ENCODE measurements around the gene RPF1. TPM values are rescaled to one million over a fixed set of nuclear protein-coding genes. Genes with fewer than 3 reads are reported as not detected.
A peak's percentile ranks its signal among the peaks of the same experiment; 100 is the strongest.

Gene RPF1
- total and polyA plus RNA-seq, 10 of the 15 experiments (the other 5 are each of a cell fraction or from before 2014, with no cell fraction given), result 37.0 to 97.5 (median 56.2) TPM

DNA sequence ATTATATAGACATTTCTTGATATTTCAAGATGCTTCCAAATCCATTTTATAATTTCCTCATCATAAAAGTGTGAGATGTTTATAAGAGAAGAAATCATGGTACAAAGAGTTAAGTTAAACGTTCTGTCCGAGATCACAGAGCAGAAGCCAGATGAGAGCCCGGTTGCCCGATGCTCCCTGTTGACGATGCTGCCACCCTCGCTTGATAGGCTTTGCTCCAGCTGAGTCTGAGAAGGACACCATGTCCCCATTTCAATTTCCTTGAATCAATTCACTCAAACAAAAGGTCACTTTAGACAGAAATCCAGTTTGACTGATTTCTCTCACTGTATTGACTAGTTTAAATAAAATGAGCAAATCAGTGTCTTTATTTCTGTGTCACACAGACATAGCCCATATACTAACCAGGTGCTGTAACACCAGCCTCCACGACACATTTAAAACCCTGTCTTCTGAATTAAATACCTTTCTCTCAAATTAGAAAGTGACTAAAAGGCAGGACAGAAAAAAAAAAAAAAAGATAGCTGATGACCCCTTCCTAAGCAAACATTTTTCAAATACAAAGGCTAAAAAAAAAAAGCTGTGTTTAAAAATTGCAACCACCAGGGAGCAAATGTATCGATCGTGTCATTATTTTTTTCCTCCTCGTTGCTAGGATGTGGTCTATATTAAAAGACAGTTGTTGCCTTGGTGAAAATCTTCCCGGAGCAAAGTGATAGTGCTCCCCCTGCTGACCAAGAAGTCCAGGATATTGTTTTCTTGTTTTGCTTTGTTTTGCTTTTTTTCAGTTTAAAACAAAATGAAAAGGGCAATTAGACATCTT is 45.6 kb upstream of the RPF1 start (continued):
- TF ChIP-seq RB1 (IDR thresholded peaks at IDR 0.05; ENCODE audit: borderline replicate concordance) (no peak), RAD51 (IDR thresholded peaks at IDR 0.05) (no peak)

DNA sequence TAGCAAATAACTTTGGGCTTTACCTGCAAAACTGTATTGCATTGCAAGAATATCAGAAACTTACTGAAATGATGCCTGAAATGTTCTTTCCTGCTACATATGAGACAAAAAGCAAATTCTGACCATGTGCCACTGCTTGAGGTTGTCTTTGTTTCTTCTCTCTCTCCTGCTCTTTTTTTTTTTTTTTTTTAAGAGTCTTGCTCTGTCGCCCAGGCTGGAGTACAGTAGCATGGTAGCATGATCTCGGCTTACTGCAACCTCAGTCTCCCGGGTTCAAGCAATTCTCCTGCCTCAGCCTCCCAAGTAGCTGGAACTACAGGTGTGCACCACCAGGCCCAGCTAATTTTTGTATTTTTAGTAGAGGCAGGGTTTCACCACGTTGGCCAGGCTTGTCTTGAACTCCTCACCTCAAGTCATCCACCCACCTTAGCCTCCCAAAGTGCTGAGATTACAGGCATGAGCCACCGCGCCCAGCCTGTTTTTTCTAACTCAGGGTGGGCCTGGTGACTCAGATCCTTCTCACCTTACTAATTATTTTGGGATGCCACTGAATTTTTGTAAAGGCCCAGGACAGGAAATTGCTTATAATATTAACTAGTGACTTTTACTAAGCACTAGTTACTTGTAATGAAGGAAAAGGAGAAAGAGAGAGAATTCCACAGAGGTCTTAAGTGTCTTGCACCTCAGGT is 44.8 kb upstream of the RPF1 start:
- no peak overlapping the region for H3K4me3 ChIP-seq
- TF ChIP-seq ZZZ3 (IDR thresholded peaks at IDR 0.05; ENCODE audit: control insufficient read depth, insufficient read length, low read depth) (no peak), NFIC (IDR thresholded peaks at IDR 0.05; ENCODE audit: low read depth, low read length) (no peak), MTA2 (IDR thresholded peaks at IDR 0.05; ENCODE audit: low read depth) (no peak), RELA (IDR thresholded peaks at IDR 0.05; ENCODE audit: borderline replicate concordance, partially characterized antibody) (no peak), SP1 (IDR thresholded peaks at IDR 0.05; ENCODE audit: low read depth, low read length) (no peak), MYB (IDR thresholded peaks at IDR 0.05; ENCODE audit: borderline replicate concordance, low read depth, low read length) (no peak), ATF7 (IDR thresholded peaks at IDR 0.05; ENCODE audit: low read depth) (no peak)
- TF ChIP-seq, protein P1, sequence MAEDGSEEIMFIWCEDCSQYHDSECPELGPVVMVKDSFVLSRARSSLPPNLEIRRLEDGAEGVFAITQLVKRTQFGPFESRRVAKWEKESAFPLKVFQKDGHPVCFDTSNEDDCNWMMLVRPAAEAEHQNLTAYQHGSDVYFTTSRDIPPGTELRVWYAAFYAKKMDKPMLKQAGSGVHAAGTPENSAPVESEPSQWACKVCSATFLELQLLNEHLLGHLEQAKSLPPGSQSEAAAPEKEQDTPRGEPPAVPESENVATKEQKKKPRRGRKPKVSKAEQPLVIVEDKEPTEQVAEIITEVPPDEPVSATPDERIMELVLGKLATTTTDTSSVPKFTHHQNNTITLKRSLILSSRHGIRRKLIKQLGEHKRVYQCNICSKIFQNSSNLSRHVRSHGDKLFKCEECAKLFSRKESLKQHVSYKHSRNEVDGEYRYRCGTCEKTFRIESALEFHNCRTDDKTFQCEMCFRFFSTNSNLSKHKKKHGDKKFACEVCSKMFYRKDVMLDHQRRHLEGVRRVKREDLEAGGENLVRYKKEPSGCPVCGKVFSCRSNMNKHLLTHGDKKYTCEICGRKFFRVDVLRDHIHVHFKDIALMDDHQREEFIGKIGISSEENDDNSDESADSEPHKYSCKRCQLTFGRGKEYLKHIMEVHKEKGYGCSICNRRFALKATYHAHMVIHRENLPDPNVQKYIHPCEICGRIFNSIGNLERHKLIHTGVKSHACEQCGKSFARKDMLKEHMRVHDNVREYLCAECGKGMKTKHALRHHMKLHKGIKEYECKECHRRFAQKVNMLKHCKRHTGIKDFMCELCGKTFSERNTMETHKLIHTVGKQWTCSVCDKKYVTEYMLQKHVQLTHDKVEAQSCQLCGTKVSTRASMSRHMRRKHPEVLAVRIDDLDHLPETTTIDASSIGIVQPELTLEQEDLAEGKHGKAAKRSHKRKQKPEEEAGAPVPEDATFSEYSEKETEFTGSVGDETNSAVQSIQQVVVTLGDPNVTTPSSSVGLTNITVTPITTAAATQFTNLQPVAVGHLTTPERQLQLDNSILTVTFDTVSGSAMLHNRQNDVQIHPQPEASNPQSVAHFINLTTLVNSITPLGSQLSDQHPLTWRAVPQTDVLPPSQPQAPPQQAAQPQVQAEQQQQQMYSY (CRISPR knock-in tag; IDR thresholded peaks at IDR 0.05), result no peak
- TF ChIP-seq, protein P2, sequence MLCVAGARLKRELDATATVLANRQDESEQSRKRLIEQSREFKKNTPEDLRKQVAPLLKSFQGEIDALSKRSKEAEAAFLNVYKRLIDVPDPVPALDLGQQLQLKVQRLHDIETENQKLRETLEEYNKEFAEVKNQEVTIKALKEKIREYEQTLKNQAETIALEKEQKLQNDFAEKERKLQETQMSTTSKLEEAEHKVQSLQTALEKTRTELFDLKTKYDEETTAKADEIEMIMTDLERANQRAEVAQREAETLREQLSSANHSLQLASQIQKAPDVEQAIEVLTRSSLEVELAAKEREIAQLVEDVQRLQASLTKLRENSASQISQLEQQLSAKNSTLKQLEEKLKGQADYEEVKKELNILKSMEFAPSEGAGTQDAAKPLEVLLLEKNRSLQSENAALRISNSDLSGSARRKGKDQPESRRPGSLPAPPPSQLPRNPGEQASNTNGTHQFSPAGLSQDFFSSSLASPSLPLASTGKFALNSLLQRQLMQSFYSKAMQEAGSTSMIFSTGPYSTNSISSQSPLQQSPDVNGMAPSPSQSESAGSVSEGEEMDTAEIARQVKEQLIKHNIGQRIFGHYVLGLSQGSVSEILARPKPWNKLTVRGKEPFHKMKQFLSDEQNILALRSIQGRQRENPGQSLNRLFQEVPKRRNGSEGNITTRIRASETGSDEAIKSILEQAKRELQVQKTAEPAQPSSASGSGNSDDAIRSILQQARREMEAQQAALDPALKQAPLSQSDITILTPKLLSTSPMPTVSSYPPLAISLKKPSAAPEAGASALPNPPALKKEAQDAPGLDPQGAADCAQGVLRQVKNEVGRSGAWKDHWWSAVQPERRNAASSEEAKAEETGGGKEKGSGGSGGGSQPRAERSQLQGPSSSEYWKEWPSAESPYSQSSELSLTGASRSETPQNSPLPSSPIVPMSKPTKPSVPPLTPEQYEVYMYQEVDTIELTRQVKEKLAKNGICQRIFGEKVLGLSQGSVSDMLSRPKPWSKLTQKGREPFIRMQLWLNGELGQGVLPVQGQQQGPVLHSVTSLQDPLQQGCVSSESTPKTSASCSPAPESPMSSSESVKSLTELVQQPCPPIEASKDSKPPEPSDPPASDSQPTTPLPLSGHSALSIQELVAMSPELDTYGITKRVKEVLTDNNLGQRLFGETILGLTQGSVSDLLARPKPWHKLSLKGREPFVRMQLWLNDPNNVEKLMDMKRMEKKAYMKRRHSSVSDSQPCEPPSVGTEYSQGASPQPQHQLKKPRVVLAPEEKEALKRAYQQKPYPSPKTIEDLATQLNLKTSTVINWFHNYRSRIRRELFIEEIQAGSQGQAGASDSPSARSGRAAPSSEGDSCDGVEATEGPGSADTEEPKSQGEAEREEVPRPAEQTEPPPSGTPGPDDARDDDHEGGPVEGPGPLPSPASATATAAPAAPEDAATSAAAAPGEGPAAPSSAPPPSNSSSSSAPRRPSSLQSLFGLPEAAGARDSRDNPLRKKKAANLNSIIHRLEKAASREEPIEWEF (IDR thresholded peaks at IDR 0.05; ENCODE audit: insufficient replicate concordance, low read depth, low read length), result no peak

More for the DNA sequence above, 44.8 kb upstream of the RPF1 start:
- no peak for DNase-seq (ENCODE audit: low read depth, low spot score)
- Histone ChIP-seq H3K27ac (ENCODE audit: control insufficient read depth, insufficient read depth) (no peak overlapping the region), H3K36me3 (ENCODE audit: control insufficient read depth in 2 of 2, insufficient read depth in 2 of 2, low read length in 1 of 2) (no peaks in the 10 kb centered on the region), H3K4me1 (ENCODE audit: control insufficient read depth, insufficient read depth, low read length) (peaks cover 5% of the 10 kb centered on the region), H3K27me3 (replicated peaks in 1 of 2; ENCODE audit: control insufficient read depth in 2 of 2, insufficient read depth in 2 of 2, low read length in 1 of 2) (no peaks in the 10 kb centered on the region), H3K79me2 (ENCODE audit: control insufficient read depth, insufficient read depth, low read length) (no peaks in the 10 kb centered on the region), H3K4me2 (ENCODE audit: control insufficient read depth, insufficient read depth) (peak overlapping the region; percentile 7; the same call in 1 of the 2 replicates), H3K9me3 (replicated peaks; ENCODE audit: control insufficient read depth, insufficient read depth, low read length) (no peaks in the 10 kb centered on the region), H2AFZ (ENCODE audit: control insufficient read depth, low read depth, low read length) (no peak overlapping the region), H3K9ac (ENCODE audit: control insufficient read depth, insufficient read depth, low read length) (no peak overlapping the region), H4K20me1 (ENCODE audit: control insufficient read depth, insufficient read depth) (no peaks in the 10 kb centered on the region)
- ChIA-PET RAD21 (ENCODE audit: unreplicated experiment) (interaction anchor here (0.6 to 3.7 kb wide), 9 partner anchors 8 to 512 kb away, joined by 3 to 24 read pairs (median 3); partner anchors contain the start of gene PRKACB), CTCF (interaction anchor here (0.5 to 5.9 kb wide), 23 partner anchors 8 to 875 kb away, joined by 3 to 33 read pairs (median 4); partner anchors contain the start of gene PRKACB), SMC1A (ENCODE audit: uncharacterized antibody, unreplicated experiment) (interaction anchor here (0.6 to 2.9 kb wide), 14 partner anchors 8 to 525 kb away, joined by 3 to 18 read pairs (median 5); partner anchors contain the start of gene PRKACB), POLR2A (interaction anchor here (0.6 kb wide), 1 partner anchor 46 kb away, joined by 4 read pairs; no protein-coding TSS in a partner anchor)
- in situ Hi-C loops (cut with MboI) (loop anchor here (5.0 to 10.0 kb wide), 2 partner anchors 282 to 509 kb away; no protein-coding TSS in a partner anchor), intact Hi-C loops (cut with micrococcal nuclease; ENCODE audit: unreplicated experiment) (loop anchor here (1.0 to 5.0 kb wide), 5 partner anchors 132 to 529 kb away; partner anchors contain the start of gene SAMD13)
- WGBS (ENCODE audit: insufficient coverage, insufficient replicate concordance, low lambda C conversion rate, missing lambda C conversion rate), result 75% methylated on average over 5 of the region's 6 CpGs
- no peak for ATAC-seq
- BruUV-seq (replicated peaks), result no TSS peak
- no peak for FAIRE-seq

Data from GM12878 (cell line).